Dendritic cell treated with granulocyte-macrophage colony-stimulating factor and Interleukin-4, amounts not matched to agents 40 ng/mL and 50 ng/mL, for 4 days (primary cell): ENCODE measurements around the gene MAPK14.
A peak's percentile ranks its signal among the peaks of the same experiment; 100 is the strongest.

Experiments used
- H3K27ac Mint-ChIP-seq: one replicate; pipeline ENCODE4 v1.8.0; 2022; ENCODE audit warnings: mild to moderate bottlenecking, mixed read lengths
- H3K27me3 Mint-ChIP-seq: one replicate; pipeline ENCODE4 v1.8.0; 2022; ENCODE audit warnings: mild to moderate bottlenecking, mixed read lengths
- H3K36me3 Mint-ChIP-seq: one replicate; pipeline ENCODE4 v1.8.0; 2022; ENCODE audit warnings: low read depth, mixed read lengths
- H3K4me1 Mint-ChIP-seq: one replicate; pipeline ENCODE4 v1.8.0; 2022; ENCODE audit warnings: low read depth, mixed read lengths
- H3K4me3 Mint-ChIP-seq: one replicate; pipeline ENCODE4 v1.8.0; 2022; ENCODE audit warnings: mild to moderate bottlenecking, moderate library complexity, mixed read lengths
- H3K9me3 Mint-ChIP-seq: one replicate; pipeline ENCODE4 v1.8.0; 2022; ENCODE audit warnings: mixed read lengths
- intact Hi-C: fragments of 100-400 bp; cut with micrococcal nuclease; formaldehyde crosslinking; loops from one replicate; pipeline ENCODE4 v1.15.0; 2022

The MAPK14 gene

DNA sequence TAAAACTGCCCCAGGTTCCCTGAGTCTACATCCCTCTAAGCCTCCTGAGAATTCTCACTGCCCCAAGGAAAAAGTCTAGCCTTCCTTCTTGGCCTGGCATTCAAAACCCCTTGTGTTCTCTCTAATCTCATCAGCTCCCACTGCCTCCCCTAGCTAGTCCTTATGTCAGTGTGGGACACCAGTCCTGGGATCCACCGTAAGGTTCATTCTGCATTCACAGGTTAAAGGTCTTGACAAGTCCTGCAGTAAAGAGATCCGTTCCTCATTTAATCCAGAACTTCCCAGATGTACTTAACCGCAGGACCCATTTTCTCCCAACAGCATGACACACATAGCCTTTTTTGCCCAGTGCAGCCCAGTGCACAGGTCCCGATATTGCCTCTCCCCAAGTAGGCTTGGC is 114.4 kb downstream of the MAPK14 start:
- peaks cover 36% of the 10 kb centered on the region for H3K36me3 Mint-ChIP-seq
- H3K4me3 Mint-ChIP-seq: no peak overlapping the region
- H3K27ac Mint-ChIP-seq: peak overlapping the region; percentile 11
- H3K9me3 Mint-ChIP-seq: no peaks in the 10 kb centered on the region
- intact Hi-C loops: no loop called here
- peaks cover 56% of the 10 kb centered on the region for H3K4me1 Mint-ChIP-seq
- no peaks in the 10 kb centered on the region for H3K27me3 Mint-ChIP-seq

DNA sequence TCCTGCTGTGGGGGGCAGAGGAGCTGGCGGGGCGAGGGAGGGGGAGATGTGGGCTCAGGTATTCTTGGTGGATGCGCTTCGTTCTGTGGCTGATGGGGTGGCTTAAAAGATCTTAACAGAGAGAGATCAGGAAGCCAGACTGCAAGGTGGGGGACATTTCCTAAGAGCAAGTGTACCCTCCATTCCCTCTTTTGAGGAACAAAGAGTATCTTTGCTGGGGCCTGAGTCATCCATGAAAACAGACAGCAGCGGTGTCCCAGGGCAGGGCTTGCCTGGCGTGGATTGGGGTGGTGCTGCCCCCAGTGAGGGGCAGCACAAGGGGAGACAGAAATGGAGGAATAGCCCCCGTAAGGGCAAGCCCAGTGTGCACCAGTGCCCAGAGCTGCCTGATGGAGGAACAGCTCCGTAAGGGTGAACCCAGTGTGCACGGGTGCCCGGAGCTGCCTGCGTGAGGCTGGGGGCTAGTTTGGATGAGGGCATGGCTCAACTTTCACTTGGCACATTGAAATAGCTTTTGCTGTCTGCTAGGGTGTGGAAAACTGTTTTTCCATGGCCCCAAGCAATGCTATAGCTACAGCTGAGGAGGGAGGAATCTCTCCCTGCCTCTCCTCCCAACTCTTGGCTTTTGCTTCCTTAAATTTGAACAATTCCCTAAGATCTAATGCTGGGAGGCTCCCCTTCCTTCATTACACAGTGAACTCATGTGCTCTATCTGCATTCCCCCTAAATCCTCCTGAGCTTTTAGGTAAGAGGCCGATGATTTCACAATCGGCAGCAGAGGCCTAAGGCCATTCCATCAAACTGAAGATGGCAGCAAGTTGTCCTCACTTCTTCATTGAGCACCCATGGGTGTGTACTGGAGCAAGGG is 115.6 kb downstream of the MAPK14 start:
- H3K36me3 Mint-ChIP-seq: peaks cover 28% of the 10 kb centered on the region
- intact Hi-C loops: no loop called here
- H3K9me3 Mint-ChIP-seq: peaks cover 3% of the 10 kb centered on the region
- peaks cover 1% of the 10 kb centered on the region for H3K27me3 Mint-ChIP-seq
- H3K27ac Mint-ChIP-seq: no peak overlapping the region
- H3K4me3 Mint-ChIP-seq: no peak overlapping the region
- H3K4me1 Mint-ChIP-seq: peaks cover 67% of the 10 kb centered on the region

DNA sequence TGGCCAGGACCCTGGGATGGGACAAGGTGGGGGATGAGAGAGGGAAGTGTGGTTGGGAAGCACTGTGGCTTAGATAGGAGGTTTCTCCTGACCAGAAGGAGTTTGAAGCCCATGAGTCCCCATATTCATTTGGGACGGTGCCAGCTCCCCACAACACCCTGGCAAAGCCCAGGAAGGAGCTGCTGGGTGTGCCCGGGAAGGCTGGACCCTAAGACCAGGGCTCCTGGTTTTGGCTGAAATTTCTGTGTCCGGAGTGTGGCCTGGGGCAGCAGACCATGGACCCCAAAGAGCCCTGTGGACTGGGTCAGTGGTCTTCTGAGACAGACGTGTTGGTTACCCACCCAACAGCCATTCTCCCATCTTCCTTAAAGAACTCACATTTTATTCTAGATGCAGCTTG is 117.9 kb downstream of the MAPK14 start:
- H3K4me3 Mint-ChIP-seq: no peak overlapping the region
- H3K36me3 Mint-ChIP-seq: peaks cover 7% of the 10 kb centered on the region
- intact Hi-C loops: no loop called here
- peaks cover 66% of the 10 kb centered on the region for H3K4me1 Mint-ChIP-seq
- peaks cover 8% of the 10 kb centered on the region for H3K9me3 Mint-ChIP-seq
- peaks cover 1% of the 10 kb centered on the region for H3K27me3 Mint-ChIP-seq
- no peak overlapping the region for H3K27ac Mint-ChIP-seq

DNA sequence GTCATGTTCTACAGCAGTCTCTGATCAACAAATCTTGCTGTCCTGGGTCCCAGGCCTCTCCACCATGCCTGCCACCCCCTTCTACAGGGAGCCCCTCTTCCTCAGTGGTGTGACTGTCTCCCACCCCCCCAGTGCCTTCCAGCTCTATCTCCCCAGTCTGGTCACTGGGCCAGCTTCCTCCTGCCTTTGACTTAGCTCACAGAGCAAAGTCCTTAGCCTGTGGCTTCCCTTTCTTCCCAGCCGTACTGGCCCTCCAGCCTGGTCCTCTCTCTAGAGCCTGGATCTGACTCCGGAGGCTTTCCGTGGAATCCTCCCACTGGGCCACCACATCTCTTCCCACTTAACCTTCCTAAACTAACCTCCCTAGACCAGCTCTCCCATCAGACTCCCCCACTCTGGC is 119.7 kb downstream of the MAPK14 start:
- peak overlapping the region; percentile 82 for H3K27ac Mint-ChIP-seq
- H3K27me3 Mint-ChIP-seq: peaks cover 1% of the 10 kb centered on the region
- no peak overlapping the region for H3K4me3 Mint-ChIP-seq
- peaks cover 64% of the 10 kb centered on the region for H3K4me1 Mint-ChIP-seq
- H3K36me3 Mint-ChIP-seq: peaks cover 2% of the 10 kb centered on the region
- intact Hi-C loops: no loop called here
- H3K9me3 Mint-ChIP-seq: peaks cover 8% of the 10 kb centered on the region

DNA sequence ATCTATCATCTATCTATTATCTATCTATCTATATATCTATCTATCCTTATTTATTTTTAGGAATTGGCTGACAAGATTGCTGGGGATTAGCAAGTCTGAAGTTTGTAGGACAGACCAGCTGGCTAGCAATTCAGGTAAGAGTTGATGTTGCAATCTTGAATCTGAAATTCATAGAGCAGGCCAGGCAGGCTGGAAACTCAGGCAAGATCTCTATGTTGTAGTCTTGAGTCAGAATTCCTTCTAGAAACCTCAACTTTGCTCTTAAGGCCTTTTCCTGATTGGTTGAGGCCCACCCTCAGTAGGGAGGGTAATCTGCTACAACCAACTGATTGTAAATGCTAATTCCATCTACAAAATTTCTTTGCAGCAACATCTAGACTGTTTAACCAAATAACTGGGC is 121.9 kb downstream of the MAPK14 start:
- peaks cover 1% of the 10 kb centered on the region for H3K27me3 Mint-ChIP-seq
- peaks cover 68% of the 10 kb centered on the region for H3K4me1 Mint-ChIP-seq
- H3K27ac Mint-ChIP-seq: peak overlapping the region; percentile 75
- H3K4me3 Mint-ChIP-seq: no peak overlapping the region
- peaks cover 14% of the 10 kb centered on the region for H3K9me3 Mint-ChIP-seq
- H3K36me3 Mint-ChIP-seq: no peaks in the 10 kb centered on the region
- intact Hi-C loops: no loop called here

DNA sequence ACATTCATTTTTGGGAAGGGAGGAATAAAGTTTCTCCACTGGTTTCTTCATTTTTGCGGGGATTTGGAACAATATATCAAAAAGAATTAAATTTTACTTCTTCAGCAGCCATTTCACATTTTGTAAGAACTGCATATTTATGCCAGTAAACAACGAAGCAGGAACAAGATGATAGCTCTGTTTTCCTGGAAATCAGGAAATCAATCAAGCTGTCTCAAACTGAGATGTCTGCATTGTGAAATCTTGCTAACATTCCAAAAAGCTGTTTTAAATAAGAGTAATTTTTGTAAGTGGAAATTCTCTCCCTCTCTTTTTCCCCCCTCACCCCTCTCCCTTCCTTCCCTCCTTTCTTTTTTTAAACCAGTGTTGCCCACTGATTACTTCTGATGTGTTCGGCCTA is 122.7 kb downstream of the MAPK14 start:
- Mint-ChIP-seq H3K27me3 (peaks cover 1% of the 10 kb centered on the region), H3K4me1 (peaks cover 65% of the 10 kb centered on the region), H3K4me3 (no peak overlapping the region), H3K9me3 (peaks cover 21% of the 10 kb centered on the region), H3K27ac (peak overlapping the region; percentile 75), H3K36me3 (peaks cover 4% of the 10 kb centered on the region)
- intact Hi-C loops: no loop called here

DNA sequence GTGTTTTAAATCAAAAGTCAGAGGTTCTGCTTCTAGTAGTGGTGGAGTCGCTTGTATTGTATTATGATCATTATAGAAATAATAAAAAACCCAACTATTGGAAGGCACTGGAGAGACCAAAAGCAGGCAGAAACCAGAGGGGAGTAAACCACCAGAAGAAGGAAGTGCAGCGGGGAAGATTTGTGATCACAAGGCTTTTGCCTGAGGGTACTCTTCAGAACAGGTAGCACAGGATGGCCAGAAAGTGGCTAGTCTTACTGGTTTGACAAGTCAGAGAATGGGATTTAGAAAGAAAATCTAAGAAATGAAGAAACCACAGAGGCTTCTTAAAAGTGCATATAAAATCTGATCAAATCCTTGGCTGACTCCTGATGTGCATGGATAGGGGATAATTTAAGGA is 126.7 kb downstream of the MAPK14 start:
- H3K9me3 Mint-ChIP-seq: peaks cover 27% of the 10 kb centered on the region
- no peaks in the 10 kb centered on the region for H3K27me3 Mint-ChIP-seq
- H3K27ac Mint-ChIP-seq: peak overlapping the region; percentile 67
- H3K4me3 Mint-ChIP-seq: no peak overlapping the region
- peaks cover 15% of the 10 kb centered on the region for H3K36me3 Mint-ChIP-seq
- H3K4me1 Mint-ChIP-seq: peaks cover 49% of the 10 kb centered on the region
- intact Hi-C loops: no loop called here

DNA sequence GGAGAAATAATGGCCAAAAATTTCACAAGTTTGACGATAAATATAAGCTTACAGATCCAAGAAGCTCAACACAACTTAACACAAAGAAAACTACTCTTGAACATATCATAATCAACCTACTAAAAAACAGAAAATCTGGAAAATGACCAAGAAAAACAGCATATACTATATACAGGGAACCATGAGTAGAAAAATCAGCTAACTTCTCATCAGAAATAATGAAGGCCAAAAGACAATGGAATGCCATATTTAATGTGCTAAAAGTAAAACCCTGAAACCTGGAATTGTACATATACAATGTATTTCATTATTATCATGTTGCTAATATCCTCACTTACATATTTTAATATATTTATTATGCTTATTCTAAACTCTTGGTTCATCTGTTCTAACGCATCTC is 128.1 kb downstream of the MAPK14 start:
- peaks cover 27% of the 10 kb centered on the region for H3K9me3 Mint-ChIP-seq
- intact Hi-C loops: no loop called here
- peaks cover 15% of the 10 kb centered on the region for H3K36me3 Mint-ChIP-seq
- no peak overlapping the region for H3K27ac Mint-ChIP-seq
- no peak overlapping the region for H3K4me3 Mint-ChIP-seq
- H3K4me1 Mint-ChIP-seq: peaks cover 38% of the 10 kb centered on the region
- no peaks in the 10 kb centered on the region for H3K27me3 Mint-ChIP-seq

DNA sequence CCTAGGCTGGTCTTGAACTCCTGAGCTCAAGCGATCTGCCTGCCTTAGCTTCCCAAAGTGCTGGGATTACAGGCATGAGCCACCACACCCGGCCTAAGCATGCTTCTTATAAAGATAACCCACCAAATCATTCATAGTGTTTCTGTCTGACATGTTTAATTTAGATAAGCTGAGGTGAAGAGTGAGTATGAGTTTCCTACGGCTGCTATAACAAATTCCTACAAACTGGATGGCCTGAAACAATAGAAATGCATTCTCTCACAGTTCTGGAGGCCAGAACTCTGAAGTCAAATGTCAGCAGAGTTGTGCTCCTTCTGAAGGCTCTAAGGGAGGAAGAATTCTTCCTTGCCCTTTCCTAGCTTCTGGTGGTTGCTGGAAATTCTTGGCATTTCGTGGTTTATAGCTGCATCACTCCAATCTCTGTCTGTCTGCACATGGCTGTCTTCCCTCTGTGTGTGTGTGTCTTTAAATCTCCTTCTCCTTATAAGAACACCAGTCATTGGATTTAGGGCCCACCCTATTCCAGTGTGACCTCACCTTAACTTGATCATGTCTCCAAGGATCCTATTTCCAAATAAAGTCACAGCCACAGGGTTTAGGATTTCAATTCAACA is 132.6 kb downstream of the MAPK14 start:
- intact Hi-C loops: no loop called here
- Mint-ChIP-seq H3K27me3 (no peaks in the 10 kb centered on the region), H3K27ac (no peak overlapping the region), H3K36me3 (peaks cover 12% of the 10 kb centered on the region), H3K4me1 (peaks cover 10% of the 10 kb centered on the region), H3K9me3 (peaks cover 14% of the 10 kb centered on the region), H3K4me3 (no peak overlapping the region)
